ENCODE measurements around the gene MYO9A. TPM values are rescaled to one million over a fixed set of nuclear protein-coding genes. Genes with fewer than 3 reads are reported as not detected.

MYO9A gene
- total RNA-seq, 1 donor = 59.0 TPM

DNA sequence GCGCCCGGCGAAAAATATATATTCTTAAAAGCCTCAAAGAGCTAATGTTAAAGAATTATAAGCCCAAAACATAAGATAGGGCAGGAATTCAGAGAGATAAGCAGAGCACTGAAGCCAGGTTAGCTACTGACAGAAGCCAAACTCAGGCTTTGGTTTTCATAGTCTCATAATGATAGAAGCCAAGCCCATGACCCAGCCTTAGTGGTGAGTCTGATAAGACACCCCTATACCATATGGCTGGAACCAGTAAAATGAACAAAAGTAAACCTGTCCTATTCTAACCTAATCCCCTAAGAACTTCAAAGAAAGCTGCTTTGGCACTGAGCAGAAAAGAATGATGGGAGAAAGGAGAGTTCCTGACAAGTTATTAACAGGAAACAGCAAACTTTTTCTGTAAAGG, 25.9 kb downstream of the MYO9A start:
- no peak for DNase-seq (ENCODE audit: insufficient read length, low spot score, missing footprints)
- no peaks in the 10 kb centered on the region for H3K4me1 ChIP-seq (ENCODE audit: insufficient read depth, low read length)
- H3K79me2 ChIP-seq (ENCODE audit: insufficient read depth, low read length) = peaks cover 79% of the 10 kb centered on the region
- TF ChIP-seq, protein P1, sequence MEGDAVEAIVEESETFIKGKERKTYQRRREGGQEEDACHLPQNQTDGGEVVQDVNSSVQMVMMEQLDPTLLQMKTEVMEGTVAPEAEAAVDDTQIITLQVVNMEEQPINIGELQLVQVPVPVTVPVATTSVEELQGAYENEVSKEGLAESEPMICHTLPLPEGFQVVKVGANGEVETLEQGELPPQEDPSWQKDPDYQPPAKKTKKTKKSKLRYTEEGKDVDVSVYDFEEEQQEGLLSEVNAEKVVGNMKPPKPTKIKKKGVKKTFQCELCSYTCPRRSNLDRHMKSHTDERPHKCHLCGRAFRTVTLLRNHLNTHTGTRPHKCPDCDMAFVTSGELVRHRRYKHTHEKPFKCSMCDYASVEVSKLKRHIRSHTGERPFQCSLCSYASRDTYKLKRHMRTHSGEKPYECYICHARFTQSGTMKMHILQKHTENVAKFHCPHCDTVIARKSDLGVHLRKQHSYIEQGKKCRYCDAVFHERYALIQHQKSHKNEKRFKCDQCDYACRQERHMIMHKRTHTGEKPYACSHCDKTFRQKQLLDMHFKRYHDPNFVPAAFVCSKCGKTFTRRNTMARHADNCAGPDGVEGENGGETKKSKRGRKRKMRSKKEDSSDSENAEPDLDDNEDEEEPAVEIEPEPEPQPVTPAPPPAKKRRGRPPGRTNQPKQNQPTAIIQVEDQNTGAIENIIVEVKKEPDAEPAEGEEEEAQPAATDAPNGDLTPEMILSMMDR (IDR thresholded peaks at IDR 0.05; ENCODE audit: extremely low read depth, low read depth, low read length) = no peak
- H3K27ac ChIP-seq (ENCODE audit: low read depth, low read length) = no peak overlapping the region
- H3K9me3 ChIP-seq (ENCODE audit: low read depth, low read length) = no peaks in the 10 kb centered on the region
- H3K4me3 ChIP-seq (ENCODE audit: insufficient read depth, low read length) = no peak overlapping the region
- H3K4me2 ChIP-seq (ENCODE audit: insufficient read depth, low read length) = no peak overlapping the region
- H2AFZ ChIP-seq (ENCODE audit: low read length) = no peak overlapping the region
- no peaks in the 10 kb centered on the region for H3K36me3 ChIP-seq (ENCODE audit: insufficient read depth, low read length)
- H4K20me1 ChIP-seq (ENCODE audit: insufficient read depth, low read length) = peaks cover 16% of the 10 kb centered on the region
- H3K27me3 ChIP-seq (ENCODE audit: insufficient read depth, low read length) = no peaks in the 10 kb centered on the region

DNA sequence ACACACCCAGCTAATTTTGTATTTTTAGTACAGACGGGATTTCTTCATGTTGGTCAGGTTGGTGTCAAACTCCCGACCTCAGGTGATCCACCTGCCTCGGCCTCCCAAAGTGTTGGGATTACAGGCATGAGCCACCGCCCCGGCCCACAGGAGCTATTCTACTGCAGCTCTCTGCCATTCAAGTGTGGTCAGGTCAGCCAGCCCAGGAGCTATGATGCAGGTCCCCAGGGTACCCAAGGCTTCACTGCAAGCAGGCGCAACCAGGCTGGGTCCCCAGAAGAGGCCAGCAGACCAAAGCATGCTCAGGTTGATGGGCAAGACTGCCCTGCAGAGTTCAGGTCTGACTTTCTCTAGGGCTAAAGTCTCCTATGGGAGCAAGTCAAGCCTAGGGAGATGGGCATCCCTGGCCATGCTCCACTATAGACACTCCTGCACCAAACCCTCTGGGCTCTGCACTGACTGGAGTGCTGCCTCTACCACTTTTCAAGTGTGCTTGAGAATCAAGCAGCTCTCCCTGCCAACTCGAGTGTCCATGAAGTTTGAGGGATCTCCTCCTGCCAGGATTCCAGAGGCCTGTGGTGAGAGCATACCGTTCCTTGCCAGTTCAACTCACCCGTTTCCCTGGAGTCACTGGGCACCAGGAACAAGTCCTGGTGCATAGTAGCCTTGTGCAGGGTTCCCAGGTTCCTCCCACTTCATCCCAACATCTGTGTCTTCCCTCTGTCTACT, 30.9 kb downstream of the MYO9A start:
- TF ChIP-seq, protein P1 (IDR thresholded peaks at IDR 0.05; ENCODE audit: extremely low read depth, low read depth, low read length) = no peak
- no peaks in the 10 kb centered on the region for H3K4me1 ChIP-seq (ENCODE audit: insufficient read depth, low read length)
- H3K79me2 ChIP-seq (ENCODE audit: insufficient read depth, low read length) = peaks cover 45% of the 10 kb centered on the region
- H3K36me3 ChIP-seq (ENCODE audit: insufficient read depth, low read length) = no peaks in the 10 kb centered on the region
- DNase-seq (ENCODE audit: insufficient read length, low spot score, missing footprints) = no peak
- no peak overlapping the region for H2AFZ ChIP-seq (ENCODE audit: low read length)
- H4K20me1 ChIP-seq (ENCODE audit: insufficient read depth, low read length) = peaks cover 16% of the 10 kb centered on the region
- no peak overlapping the region for H3K4me3 ChIP-seq (ENCODE audit: insufficient read depth, low read length)
- H3K27ac ChIP-seq (ENCODE audit: low read depth, low read length) = no peak overlapping the region
- no peaks in the 10 kb centered on the region for H3K27me3 ChIP-seq (ENCODE audit: insufficient read depth, low read length)
- no peak overlapping the region for H3K4me2 ChIP-seq (ENCODE audit: insufficient read depth, low read length)
- H3K9me3 ChIP-seq (ENCODE audit: low read depth, low read length) = no peaks in the 10 kb centered on the region

DNA sequence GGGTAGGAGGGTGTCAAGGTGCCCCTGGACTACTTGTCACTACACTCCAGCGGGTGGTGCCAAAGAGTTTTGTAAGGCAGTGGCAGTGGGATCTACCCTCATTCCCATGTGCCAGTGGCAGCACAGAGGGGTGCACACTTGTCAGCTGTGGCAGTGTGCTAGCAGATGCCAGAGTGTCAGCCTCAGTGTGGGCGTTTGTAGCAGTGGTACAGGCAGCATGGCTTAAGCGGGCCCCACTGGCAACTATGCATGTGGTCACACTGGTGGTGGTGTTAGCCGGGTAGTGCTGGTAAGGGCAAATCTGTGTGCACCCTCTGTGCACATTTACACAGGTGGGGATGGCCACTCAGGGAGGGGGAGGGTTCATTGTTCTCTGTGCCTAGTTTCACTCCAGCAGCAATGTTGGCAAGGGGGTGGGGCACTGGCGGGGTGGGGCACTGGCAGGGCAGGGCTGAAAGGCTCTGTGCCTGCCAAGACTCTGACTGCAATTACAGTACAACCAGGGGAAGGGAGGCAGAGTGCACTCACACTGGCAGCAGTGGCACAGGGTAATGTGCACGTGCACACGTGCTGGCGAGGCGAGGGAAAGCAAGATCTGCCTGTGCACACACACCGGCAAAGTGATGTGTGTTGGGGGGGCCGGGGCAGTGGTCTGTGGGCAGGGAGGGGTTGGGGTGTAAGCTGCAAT, 31.8 kb downstream of the MYO9A start:
- TF ChIP-seq, protein P1 (IDR thresholded peaks at IDR 0.05; ENCODE audit: extremely low read depth, low read depth, low read length) = no peak
- peaks cover 38% of the 10 kb centered on the region for H3K79me2 ChIP-seq (ENCODE audit: insufficient read depth, low read length)
- no peaks in the 10 kb centered on the region for H3K4me1 ChIP-seq (ENCODE audit: insufficient read depth, low read length)
- H3K27me3 ChIP-seq (ENCODE audit: insufficient read depth, low read length) = no peaks in the 10 kb centered on the region
- H4K20me1 ChIP-seq (ENCODE audit: insufficient read depth, low read length) = peaks cover 16% of the 10 kb centered on the region
- H3K4me2 ChIP-seq (ENCODE audit: insufficient read depth, low read length) = no peak overlapping the region
- H3K9me3 ChIP-seq (ENCODE audit: low read depth, low read length) = no peaks in the 10 kb centered on the region
- H2AFZ ChIP-seq (ENCODE audit: low read length) = no peak overlapping the region
- no peak overlapping the region for H3K27ac ChIP-seq (ENCODE audit: low read depth, low read length)
- no peak for DNase-seq (ENCODE audit: insufficient read length, low spot score, missing footprints)
- no peaks in the 10 kb centered on the region for H3K36me3 ChIP-seq (ENCODE audit: insufficient read depth, low read length)
- no peak overlapping the region for H3K4me3 ChIP-seq (ENCODE audit: insufficient read depth, low read length)

DNA sequence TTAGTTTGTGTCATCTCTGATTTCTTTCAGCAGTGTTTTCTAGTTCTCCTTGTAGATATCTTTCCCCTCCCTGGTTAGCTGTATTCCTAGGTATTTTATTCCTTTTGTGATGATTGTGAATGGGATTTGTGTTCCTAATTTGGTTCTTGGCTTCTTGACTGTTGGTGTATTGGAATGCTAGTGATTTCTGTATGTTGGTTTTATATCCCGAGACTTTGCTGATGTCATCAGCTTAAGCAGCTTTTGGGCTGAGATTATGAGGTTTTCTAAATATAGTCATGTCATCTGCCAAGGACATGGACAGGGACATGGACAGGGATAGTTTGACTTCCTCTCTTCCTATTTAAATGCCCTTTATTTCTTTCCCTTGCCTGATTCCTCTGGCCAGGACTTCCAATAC, 35.8 kb downstream of the MYO9A start:
- DNase-seq (ENCODE audit: insufficient read length, low spot score, missing footprints) = no peak
- no peak overlapping the region for H2AFZ ChIP-seq (ENCODE audit: low read length)
- H3K27me3 ChIP-seq (ENCODE audit: insufficient read depth, low read length) = no peaks in the 10 kb centered on the region
- H3K4me3 ChIP-seq (ENCODE audit: insufficient read depth, low read length) = no peak overlapping the region
- peaks cover 13% of the 10 kb centered on the region for H4K20me1 ChIP-seq (ENCODE audit: insufficient read depth, low read length)
- H3K4me2 ChIP-seq (ENCODE audit: insufficient read depth, low read length) = no peak overlapping the region
- no peaks in the 10 kb centered on the region for H3K4me1 ChIP-seq (ENCODE audit: insufficient read depth, low read length)
- H3K79me2 ChIP-seq (ENCODE audit: insufficient read depth, low read length) = peaks cover 28% of the 10 kb centered on the region
- TF ChIP-seq, protein P1 (IDR thresholded peaks at IDR 0.05; ENCODE audit: extremely low read depth, low read depth, low read length) = no peak
- no peaks in the 10 kb centered on the region for H3K36me3 ChIP-seq (ENCODE audit: insufficient read depth, low read length)
- H3K27ac ChIP-seq (ENCODE audit: low read depth, low read length) = no peak overlapping the region
- no peaks in the 10 kb centered on the region for H3K9me3 ChIP-seq (ENCODE audit: low read depth, low read length)
